Stimulated activated CD8-positive, alpha-beta memory T cell treated with anti-CD3 and anti-CD28 coated beads, Interleukin-15, amount 100 ng/mL, for 1 hour (primary cell): Measurements from ENCODE around the gene INTS1.
A peak's percentile ranks its signal among the peaks of the same experiment; 100 is the strongest.

Experiments used
- DNase-seq: peaks from one replicate; pipeline ENCODE4 v3.0.0-alpha.2; 2020; ENCODE audit warnings: low read depth

The INTS1 gene

GRCh38 chr7:1461646-1462375 lies 42.4 kb downstream of the INTS1 start:
- no peak for DNase-seq

- DNase-seq = no peak
These were observed 43.2 kb downstream of the INTS1 start for GRCh38 chr7:1460821-1461645.

DNA sequence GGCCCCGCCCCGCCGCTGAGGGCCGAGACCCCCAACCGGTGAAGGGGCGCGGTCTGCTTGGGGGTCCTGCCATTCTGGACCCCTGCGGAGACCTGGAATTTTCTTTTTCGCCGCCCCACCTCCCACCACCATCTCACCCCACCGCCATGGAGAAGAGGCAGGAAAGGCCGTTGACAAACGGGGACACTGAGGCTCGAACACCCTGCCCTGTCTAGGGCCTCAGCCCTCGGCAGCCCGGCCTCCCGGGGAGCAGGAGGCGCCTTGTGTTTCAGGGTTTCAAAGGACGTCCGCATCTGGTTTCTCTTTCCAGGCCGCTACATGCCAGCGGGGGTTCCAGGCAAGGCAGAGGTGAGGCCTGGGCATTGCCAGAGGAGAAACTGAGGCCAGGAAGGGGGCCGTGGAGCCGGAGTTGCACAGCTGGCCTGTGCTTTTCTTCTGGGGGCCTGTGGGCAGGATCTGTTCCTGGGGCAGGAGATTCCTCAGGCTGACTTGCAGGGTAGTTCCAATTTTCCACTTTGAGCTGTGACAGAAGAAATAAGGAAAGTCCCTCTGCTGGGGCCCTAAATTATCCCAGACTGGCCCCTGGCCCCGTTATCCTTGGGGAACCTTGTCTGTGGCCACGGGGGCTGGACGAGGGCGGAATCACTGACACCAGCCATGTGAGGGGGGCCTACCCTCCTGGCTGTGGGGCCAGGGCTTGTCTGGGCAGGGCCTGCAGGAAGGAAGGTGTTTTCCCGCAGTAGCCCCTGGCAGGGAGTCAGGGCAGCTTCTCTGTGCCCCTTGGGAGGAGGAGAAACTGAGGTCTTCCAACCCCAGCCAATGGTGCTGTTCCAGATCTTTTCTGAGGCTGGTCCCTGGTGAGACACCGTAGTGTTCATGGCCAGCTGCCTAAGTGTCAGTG lies 44.0 kb downstream of the INTS1 start:
- DNase-seq = no peak

DNA sequence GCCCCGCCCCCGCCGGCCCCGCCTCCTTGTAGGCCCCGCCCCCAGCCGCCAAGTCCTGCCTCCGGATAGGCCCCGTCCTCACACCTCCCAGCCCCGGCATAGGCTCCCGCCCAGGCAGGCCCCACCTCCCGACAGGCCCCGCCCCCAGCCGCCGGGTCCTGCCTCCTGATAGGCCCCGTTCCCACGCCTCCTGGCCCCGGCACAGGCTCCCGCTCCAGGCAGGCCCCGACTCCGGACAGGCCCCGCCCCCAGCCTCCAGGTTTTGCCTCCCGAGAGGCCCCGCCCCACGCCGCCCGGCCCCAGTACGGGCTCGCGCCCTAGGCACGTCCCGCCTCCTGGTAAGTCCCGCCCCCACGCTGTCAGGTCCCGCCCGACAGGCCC lies 44.7 kb downstream of the INTS1 start:
- peak; percentile 87 for DNase-seq

DNA sequence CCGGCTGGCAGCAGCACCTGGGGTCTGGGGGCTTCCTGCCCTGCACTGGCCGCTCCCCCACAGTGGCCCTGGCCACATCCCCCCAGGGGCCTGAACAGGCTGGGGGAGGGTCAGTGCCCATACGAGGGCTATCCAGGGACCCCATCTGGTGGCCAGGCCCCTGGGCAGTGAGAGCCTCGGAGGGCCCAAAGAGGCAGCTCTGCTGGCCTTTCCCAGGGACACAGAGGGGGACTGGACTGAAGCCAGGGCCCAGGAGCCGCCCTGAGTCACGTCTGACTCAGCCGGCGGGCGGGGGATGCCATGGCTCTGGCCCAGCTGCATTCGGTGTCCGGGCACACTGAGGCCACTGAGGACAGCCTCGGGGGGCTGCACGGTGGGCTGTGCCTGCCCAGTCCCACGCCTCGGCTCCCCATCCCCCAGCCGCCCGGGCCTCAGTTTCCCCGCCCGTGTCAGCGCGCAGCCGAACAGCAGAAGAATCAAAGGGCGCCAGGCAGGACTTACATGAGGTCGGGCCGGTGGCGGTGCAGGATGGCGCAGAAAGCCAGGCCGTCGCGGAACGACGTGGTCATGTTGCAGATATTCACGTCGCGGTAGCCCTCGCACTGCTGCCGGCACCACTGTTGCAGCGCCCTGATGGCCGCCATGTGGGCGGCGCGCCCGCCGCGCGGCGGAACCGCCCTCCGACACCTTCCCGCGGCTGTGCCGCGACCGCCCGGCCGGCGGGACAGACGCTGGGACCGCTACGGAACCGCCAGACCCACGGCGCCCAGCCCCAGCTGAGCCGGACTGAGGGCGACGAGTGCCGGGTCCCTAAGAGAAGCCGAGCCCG lies 45.3 kb downstream of the INTS1 start, which contains the start of gene MICALL2:
Gene MICALL2 (minus strand): TSS at position 788 of the 829 bp plus-strand sequence. CDS start 144 bp downstream, at position 644.
- peak; percentile 5 for DNase-seq

DNA sequence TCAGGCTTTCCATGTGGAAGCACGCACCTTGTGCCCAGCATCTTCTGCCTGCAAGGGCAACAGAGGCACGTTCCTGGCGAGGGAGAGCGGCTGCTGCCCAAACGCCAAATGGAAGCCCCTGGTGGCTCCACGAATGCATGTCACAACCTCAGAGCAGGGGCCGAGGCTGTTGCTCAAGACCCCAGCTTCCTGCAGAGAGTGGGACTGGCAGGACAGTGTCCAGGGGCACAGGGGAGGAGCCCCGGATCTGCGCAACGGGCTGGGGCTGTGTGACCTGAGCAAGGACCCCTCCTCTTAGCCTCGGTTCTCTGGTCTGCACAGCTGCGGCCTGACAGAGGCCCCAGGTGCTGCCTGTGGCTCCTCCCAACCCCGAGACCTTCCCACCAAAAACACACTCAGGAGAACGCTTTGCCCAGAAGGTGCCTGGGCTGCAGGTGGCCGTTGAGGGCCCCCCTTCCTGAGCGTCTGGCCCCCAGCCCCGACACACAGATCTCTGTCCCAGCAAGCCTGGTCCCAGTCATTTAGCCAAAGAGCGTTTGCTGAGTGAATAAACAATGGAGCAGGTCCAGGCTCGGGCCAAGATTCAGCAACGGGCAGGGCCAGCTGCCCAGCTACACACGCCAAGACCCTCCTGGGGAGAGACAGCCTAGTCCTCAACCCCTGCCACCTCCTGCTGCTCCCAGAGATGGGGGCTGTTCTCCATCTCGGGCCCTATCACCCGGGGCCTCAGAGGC lies 46.1 kb downstream of the INTS1 start:
- no peak for DNase-seq

GRCh38 chr7:1457059-1457948 lies 46.9 kb downstream of the INTS1 start:
- no peak for DNase-seq

GRCh38 chr7:1455955-1456354 lies 48.2 kb downstream of the INTS1 start:
- no peak for DNase-seq

DNA sequence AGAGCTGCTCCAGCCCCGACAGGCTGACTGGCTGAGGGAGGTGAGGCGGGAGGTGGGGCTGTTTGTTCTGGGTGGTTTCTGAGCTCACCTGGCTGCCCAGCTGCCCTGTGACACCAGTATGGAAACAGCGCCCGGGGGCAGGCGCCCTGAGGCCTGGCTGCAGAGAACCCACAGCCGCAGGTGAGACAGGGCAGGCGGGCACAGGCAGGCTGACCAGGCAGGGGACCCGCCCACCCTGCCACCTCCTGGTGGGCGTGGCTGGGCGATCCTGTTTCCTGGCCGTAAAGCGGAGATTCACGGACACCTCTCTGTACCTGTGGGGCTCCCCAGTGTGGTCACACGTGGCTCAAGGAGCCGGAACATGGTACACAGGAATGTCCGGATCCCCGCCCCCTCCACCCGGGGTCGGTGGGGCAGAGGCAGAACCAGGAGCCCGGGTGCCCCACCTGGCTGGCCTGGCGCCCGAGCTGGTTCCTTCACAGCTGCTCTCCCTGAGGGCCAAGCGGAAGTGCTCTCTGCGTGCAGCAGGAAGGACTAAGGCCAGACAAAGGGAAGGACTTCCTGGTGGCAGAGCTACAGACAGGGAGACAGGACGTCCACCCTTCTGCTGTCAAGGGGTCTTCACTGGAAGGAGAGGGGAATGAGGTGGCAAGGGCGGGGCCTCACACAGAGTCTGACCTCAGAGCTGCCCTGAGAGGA lies 48.8 kb downstream of the INTS1 start:
- DNase-seq = no peak

GRCh38 chr7:1454542-1454941 lies 49.6 kb downstream of the INTS1 start:
- DNase-seq = no peak

GRCh38 chr7:1452205-1452604 lies 52.0 kb downstream of the INTS1 start:
- no peak for DNase-seq

GRCh38 chr7:1450987-1451386 lies 53.2 kb downstream of the INTS1 start:
- DNase-seq = no peak

DNA sequence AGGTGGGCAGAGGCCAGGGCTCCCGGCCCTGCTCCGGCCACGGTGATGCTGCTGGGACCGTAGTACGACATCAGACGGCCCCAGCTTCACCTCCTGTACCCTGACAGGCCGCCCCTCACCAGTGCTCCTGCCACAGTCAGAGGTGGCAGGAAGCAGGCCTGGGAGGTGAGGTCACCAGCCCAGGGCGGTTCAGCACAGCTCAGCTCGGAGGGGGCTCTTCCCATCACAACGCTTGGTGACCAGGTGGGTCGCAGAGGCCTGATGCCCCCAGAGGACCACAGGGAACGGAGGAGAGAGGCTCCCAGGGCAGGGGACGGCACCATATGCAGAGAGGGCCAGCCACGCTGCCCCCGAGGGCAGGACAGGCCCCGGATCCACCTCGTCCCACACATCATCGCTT lies 53.8 kb downstream of the INTS1 start:
- DNase-seq = no peak

DNA sequence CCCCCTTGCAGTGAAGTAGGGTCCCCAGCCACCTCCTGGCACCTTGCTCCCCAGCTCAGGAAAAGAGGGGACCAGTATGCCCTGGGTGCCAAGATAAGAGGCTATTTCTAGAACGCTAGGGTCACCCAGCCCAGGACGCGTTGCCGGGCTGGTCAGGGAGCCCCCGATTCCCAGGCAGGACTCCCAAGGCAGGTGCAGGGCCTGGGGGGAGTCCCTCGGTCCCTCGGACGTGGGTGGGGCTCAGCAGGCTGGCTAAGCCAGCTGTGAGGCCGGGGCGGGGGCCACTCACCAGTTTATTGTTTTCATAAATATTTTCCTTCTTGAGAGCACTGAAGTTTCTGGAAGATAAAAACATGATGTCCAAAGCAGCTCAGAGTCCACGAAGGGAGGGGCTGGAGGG lies 54.2 kb downstream of the INTS1 start:
- no peak for DNase-seq

GRCh38 chr7:1449501-1449900 lies 54.7 kb downstream of the INTS1 start:
- no peak for DNase-seq

DNA sequence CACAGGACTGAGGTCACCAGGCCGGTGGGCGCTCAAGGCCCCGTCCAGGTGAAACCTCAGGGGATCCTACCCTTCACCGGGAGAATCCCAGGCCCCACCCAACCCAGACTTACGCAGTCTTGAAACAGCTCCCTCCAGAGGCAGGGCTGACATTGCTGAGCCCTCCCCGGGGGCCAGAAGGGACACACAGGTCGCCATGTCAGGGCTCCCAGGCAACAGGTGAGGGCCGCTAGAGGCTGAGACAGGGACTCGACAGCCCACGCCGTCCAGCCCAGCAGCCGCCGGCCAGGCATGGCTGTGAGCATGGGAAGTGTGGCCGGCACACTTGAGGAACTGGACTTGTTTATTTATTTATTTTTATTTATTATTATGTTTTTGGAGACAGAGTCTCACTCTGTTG lies 55.2 kb downstream of the INTS1 start:
- no peak for DNase-seq

- no peak for DNase-seq
These were observed 56.5 kb downstream of the INTS1 start for GRCh38 chr7:1447551-1448244.

DNA sequence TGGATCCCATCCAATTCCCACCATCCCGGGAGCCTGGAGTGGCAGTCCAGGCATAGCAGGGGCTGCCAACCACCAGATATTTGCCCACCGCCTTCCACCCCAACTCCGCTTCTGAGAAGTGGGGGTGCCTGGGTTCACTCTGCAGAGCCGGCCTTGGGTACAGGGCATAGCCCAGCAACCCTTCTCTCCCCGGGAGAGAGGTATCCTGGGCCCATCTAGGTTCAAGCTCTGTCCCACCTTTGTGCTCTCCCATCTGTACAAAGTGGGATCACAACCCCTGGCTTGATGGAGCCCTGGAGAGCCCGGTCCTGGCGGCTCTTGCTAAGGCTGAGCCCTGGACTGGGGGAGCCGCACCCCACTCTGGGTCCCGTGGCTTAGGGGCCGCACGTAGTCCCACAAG lies 57.1 kb downstream of the INTS1 start:
- DNase-seq = no peak
